H9 (cell line): ENCODE results near the gene SOCS3. TPM values are rescaled to one million over a fixed set of nuclear protein-coding genes. Genes with fewer than 3 reads are reported as not detected.

Experiments
- DNase-seq: peaks from one replicate; pipeline ENCODE4 v3.0.0-alpha.2; 2017
- H2AFZ ChIP-seq: one replicate; pipeline ENCODE4 v1.6.1; 2013; ENCODE audit warnings: mild to moderate bottlenecking, low read length, control low read depth, moderate library complexity
- H2AK5ac ChIP-seq: 2 replicates; pipeline ENCODE4 v1.6.1; 2013; ENCODE audit warnings: low read length, control low read depth, mixed read lengths; ENCODE audit not compliant: insufficient read length
- H2BK120ac ChIP-seq: one replicate; pipeline ENCODE4 v1.6.1; 2013; ENCODE audit warnings: low read depth, mild to moderate bottlenecking, low read length, control low read depth, inconsistent platforms; ENCODE audit not compliant: poor library complexity, severe bottlenecking
- H2BK12ac ChIP-seq: 2 replicates; pipeline ENCODE4 v1.6.1; 2013; ENCODE audit warnings: low read length, control low read depth, mixed read lengths, low read depth; ENCODE audit not compliant: insufficient read length
- H2BK15ac ChIP-seq: 2 replicates; pipeline ENCODE4 v1.6.1; 2013; ENCODE audit warnings: low read depth, low read length, control low read depth
- H2BK20ac ChIP-seq: one replicate; pipeline ENCODE4 v1.6.1; 2013; ENCODE audit warnings: low read depth, mild to moderate bottlenecking, low read length, control low read depth, inconsistent platforms; ENCODE audit not compliant: poor library complexity, severe bottlenecking
- H2BK5ac ChIP-seq: 2 replicates; pipeline ENCODE4 v1.6.1; 2013; ENCODE audit warnings: low read length, control low read depth, mixed read lengths; ENCODE audit not compliant: insufficient read length
- H3K14ac ChIP-seq: 2 replicates; pipeline ENCODE4 v1.6.1; 2013; ENCODE audit warnings: low read length, control low read depth; ENCODE audit not compliant: insufficient read depth
- H3K18ac ChIP-seq: 2 replicates; pipeline ENCODE4 v1.6.1; 2013; ENCODE audit warnings: low read depth, mild to moderate bottlenecking, mixed read lengths, low read length, control low read depth; ENCODE audit not compliant: insufficient read length
- H3K23ac ChIP-seq: 2 replicates; pipeline ENCODE4 v1.6.1; 2013; ENCODE audit warnings: low read length, control low read depth, mixed read lengths, low read depth; ENCODE audit not compliant: insufficient read length
- H3K23me2 ChIP-seq: 2 replicates; pipeline ENCODE4 v1.6.1; 2013; ENCODE audit warnings: low read depth, mild to moderate bottlenecking, mixed read lengths, low read length, control low read depth; ENCODE audit not compliant: insufficient read length, poor library complexity, severe bottlenecking
- H3K27ac ChIP-seq: 2 replicates; pipeline ENCODE4 v1.5.1; 2013; ENCODE audit warnings: low read length, control low read depth, mixed read lengths, low read depth; ENCODE audit not compliant: insufficient read length
- H3K27me3 ChIP-seq: 2 replicates; pipeline ENCODE4 v1.6.1; 2013; ENCODE audit warnings: low read length, control low read depth, inconsistent platforms; ENCODE audit not compliant: insufficient read depth
- H3K4ac ChIP-seq: 2 replicates; pipeline ENCODE4 v1.6.1; 2013; ENCODE audit warnings: low read depth, mild to moderate bottlenecking, control low read depth, inconsistent platforms, low read length, moderate library complexity
- H3K4me1 ChIP-seq: 2 replicates; pipeline ENCODE4 v1.6.1; 2013; ENCODE audit warnings: low read length, control low read depth, inconsistent platforms; ENCODE audit not compliant: insufficient read depth
- H3K4me2 ChIP-seq: 2 replicates; pipeline ENCODE4 v1.6.1; 2013; ENCODE audit warnings: low read length, control low read depth, mixed read lengths; ENCODE audit not compliant: insufficient read length, insufficient read depth
- H3K56ac ChIP-seq: 2 replicates; pipeline ENCODE4 v1.6.1; 2013; ENCODE audit warnings: low read depth, mild to moderate bottlenecking, mixed read lengths, low read length, control low read depth; ENCODE audit not compliant: insufficient read length
- H3K79me1 ChIP-seq: 2 replicates; pipeline ENCODE4 v1.6.1; 2013; ENCODE audit warnings: low read depth, mild to moderate bottlenecking, moderate library complexity, low read length, control low read depth, inconsistent platforms; ENCODE audit not compliant: insufficient read depth, poor library complexity, severe bottlenecking
- H3K79me2 ChIP-seq: 2 replicates; pipeline ENCODE4 v1.6.1; 2013; ENCODE audit warnings: low read length, control low read depth, inconsistent platforms; ENCODE audit not compliant: insufficient read depth
- H3K9ac ChIP-seq: 2 replicates; pipeline ENCODE4 v1.6.1; 2013; ENCODE audit warnings: low read length, control low read depth, mixed read lengths; ENCODE audit not compliant: insufficient read length; ENCODE audit errors: extremely low read depth
- H3K9me3 ChIP-seq: one replicate; pipeline ENCODE4 v1.6.1; 2013; ENCODE audit warnings: low read depth, low read length, inconsistent platforms; ENCODE audit not compliant: control insufficient read depth
- H3T11ph ChIP-seq: one replicate; pipeline ENCODE4 v1.6.1; 2013; ENCODE audit warnings: mild to moderate bottlenecking, low read length, control low read depth, inconsistent platforms
- H4K20me1 ChIP-seq: one replicate; pipeline ENCODE4 v1.6.1; 2013; ENCODE audit not compliant: control insufficient read depth, insufficient read length, insufficient read depth
- H4K5ac ChIP-seq: 2 replicates; pipeline ENCODE4 v1.6.1; 2013; ENCODE audit warnings: low read depth, mild to moderate bottlenecking, mixed read lengths, low read length, control low read depth; ENCODE audit not compliant: insufficient read length
- H4K8ac ChIP-seq: replicated peaks from 2 replicates; pipeline ENCODE4 v1.6.1; 2013; ENCODE audit warnings: low read length, control low read depth, mixed read lengths, low read depth; ENCODE audit not compliant: insufficient read length
- H4K91ac ChIP-seq: 2 replicates; pipeline ENCODE4 v1.6.1; 2013; ENCODE audit warnings: low read depth, mild to moderate bottlenecking, moderate library complexity, mixed read lengths, low read length, control low read depth; ENCODE audit not compliant: insufficient read length
- H3K27ac Mint-ChIP-seq, 3 experiments: 2 replicates in 2 of 3; 3 replicates in 1 of 3; pipeline ENCODE4 v1.8.0; 2020 to 2021; ENCODE audit warnings: mixed read lengths in 3 of 3, mild to moderate bottlenecking in 1 of 3, moderate library complexity in 1 of 3
- H3K27me3 Mint-ChIP-seq: 2 replicates; pipeline ENCODE4 v1.8.0; 2021; ENCODE audit warnings: low read depth, mild to moderate bottlenecking, moderate library complexity, mixed read lengths
- H3K36me3 Mint-ChIP-seq, 3 experiments: 2 replicates in 2 of 3; 3 replicates in 1 of 3; pipeline ENCODE4 v1.8.0; 2020 to 2021; ENCODE audit warnings: low read depth in 3 of 3, mixed read lengths in 3 of 3; ENCODE audit not compliant: insufficient read depth in 1 of 3
- H3K4me1 Mint-ChIP-seq, 2 experiments: 2 replicates each; pipeline ENCODE4 v1.8.0; 2020; ENCODE audit warnings: mixed read lengths in 2 of 2
- H3K4me3 Mint-ChIP-seq, 2 experiments: 2 replicates in 1 of 2; 3 replicates in 1 of 2; pipeline ENCODE4 v1.8.0; 2020 to 2021; ENCODE audit warnings: mild to moderate bottlenecking in 2 of 2, mixed read lengths in 2 of 2, moderate library complexity in 1 of 2
- H3K9me3 Mint-ChIP-seq, 2 experiments: 2 replicates in 1 of 2; 3 replicates in 1 of 2; pipeline ENCODE4 v1.8.0; 2020; ENCODE audit warnings: mild to moderate bottlenecking in 2 of 2, mixed read lengths in 2 of 2, moderate library complexity in 1 of 2
- CTCF ChIP-seq: fragments of 200-600 bp; sonication (generic); conservative IDR thresholded peaks from 3 replicates; pipeline ENCODE4 v1.8.0; 2021; ENCODE audit warnings: antibody characterized with exemption, mild to moderate bottlenecking
- whole genome bisulfite sequencing: extraction: QIAGEN DNeasy Blood & Tissue Kit; methylation state at CpG from one replicate; pipeline ENCODE4 v1.1.7; 2013; ENCODE audit warnings: missing lambda C conversion rate, low lambda C conversion rate, mixed read lengths; ENCODE audit not compliant: insufficient read length; ENCODE audit errors: extremely low coverage; 5-methylcytosine and 5-hydroxymethylcytosine counted together
- total RNA-seq: library from RNA; stranded (reverse); gene quantifications from 2 replicates; pipeline ENCODE4 v1.2.1, GENCODE V29; 2021

Gene SOCS3
- total RNA-seq, 1 experiment from 2014 or later: 9.5 TPM

GRCh38 chr17:78356101-78356713, 3.7 kb downstream of the SOCS3 start:
- Histone ChIP-seq H2BK12ac (no peak overlapping the region), H3K23me2 (peaks cover 26% of the 10 kb centered on the region), H3K79me2 (peaks cover 15% of the 10 kb centered on the region; the same call in 1 of the 2 replicates), H2BK120ac (no peak overlapping the region), H3K27ac (no peak overlapping the region), H3K56ac (no peak overlapping the region), H4K20me1 (no peaks in the 10 kb centered on the region), H4K5ac (no peak overlapping the region), H3K23ac (no peak overlapping the region), H3K27me3 (no peaks in the 10 kb centered on the region), H3K14ac (no peak overlapping the region), H2AK5ac (no peak overlapping the region), H4K91ac (no peak overlapping the region), H3K4me2 (no peak overlapping the region), H4K8ac (no peak overlapping the region), H2BK5ac (no peak overlapping the region), H2BK20ac (no peak overlapping the region), H3K79me1 (no peaks in the 10 kb centered on the region), H2AFZ (no peak overlapping the region), H3K9ac (no peak overlapping the region), H3K4me1 (peaks cover 17% of the 10 kb centered on the region; the same call in 1 of the 2 replicates), H3K4ac (no peak overlapping the region), H3K18ac (no peak overlapping the region), H2BK15ac (no peak overlapping the region), H3K9me3 (no peaks in the 10 kb centered on the region), H3T11ph (no peak overlapping the region)
- H3K27me3 Mint-ChIP-seq: peaks cover 62% of the 10 kb centered on the region
- H3K9me3 Mint-ChIP-seq: peaks cover 0 to 4% of the 10 kb centered on the region in 2 experiments; a peak in 2 of 5 replicates
- TF ChIP-seq CTCF: no peak
- peak; percentile 92 for DNase-seq
- H3K4me1 Mint-ChIP-seq: peaks cover 62 to 71% of the 10 kb centered on the region in 2 experiments
- H3K4me3 Mint-ChIP-seq: peak overlapping the region in 1 of 2 experiments; percentile 71; a peak in 3 of 5 replicates
- no CpG with 5 or more reads among the region's 16 CpGs for WGBS
- H3K36me3 Mint-ChIP-seq: peaks cover 14 to 21% (median 14%) of the 10 kb centered on the region in 3 experiments; a peak in 6 of 7 replicates
- peak overlapping the region in 1 of 3 experiments; percentile 92; a peak in 2 of 7 replicates for H3K27ac Mint-ChIP-seq
